A673 (cell line): Measurements from ENCODE around the gene IFFO2. TPM values are rescaled to one million over a fixed set of nuclear protein-coding genes. Genes with fewer than 3 reads are reported as not detected.
A peak's percentile ranks its signal among the peaks of the same experiment; 100 is the strongest.

Experiments
- BruUV-seq: library from RNA; stranded (reverse); fragments of 400-500 nt; replicated peaks from 2 replicates; lab custom pipeline; 2021; lab: Mats Ljungman, UMichigan
- CTCF ChIA-PET: fragments of 300-600 bp; sonication (Branson Sonifier 250); formaldehyde crosslinking; loops from one replicate; lab custom pipeline; 2022; ENCODE audit warnings: antibody characterized with exemption; lab: Charles Lee
- POLR2A ChIA-PET: fragments of 300-600 bp; sonication (Branson Sonifier 250); formaldehyde crosslinking; loops from one replicate; lab custom pipeline; 2022; ENCODE audit warnings: antibody characterized with exemption; ENCODE audit not compliant: low non-redundant PET; lab: Charles Lee
- DNase-seq: peaks from one replicate; pipeline ENCODE4 v3.0.0-alpha.2; 2015; ENCODE audit warnings: low spot score
- H3K27ac ChIP-seq: fragments of 200-600 bp; sonication (generic); 2 replicates; pipeline ENCODE4 v1.5.1; 2016; ENCODE audit warnings: mixed run types, low read depth, mild to moderate bottlenecking, mixed read lengths, antibody characterized with exemption, low read length; ENCODE audit not compliant: poor library complexity, severe bottlenecking
- H3K27me3 ChIP-seq: fragments of 200-600 bp; sonication (generic); replicated peaks from 2 replicates; pipeline ENCODE4 v1.6.1; 2017; ENCODE audit warnings: mixed run types, low read depth, mild to moderate bottlenecking, mixed read lengths, antibody characterized with exemption, low read length; ENCODE audit not compliant: insufficient read depth, poor library complexity
- H3K36me3 ChIP-seq: fragments of 200-600 bp; sonication (generic); 2 replicates; pipeline ENCODE4 v1.6.1; 2016; ENCODE audit warnings: mixed run types, mild to moderate bottlenecking, mixed read lengths, antibody characterized with exemption, low read length; ENCODE audit not compliant: insufficient read depth, poor library complexity, severe bottlenecking
- H3K4me1 ChIP-seq: fragments of 200-600 bp; sonication (generic); 2 replicates; pipeline ENCODE4 v1.6.1; 2017; ENCODE audit warnings: mixed run types, mild to moderate bottlenecking, mixed read lengths, antibody characterized with exemption, low read length; ENCODE audit not compliant: insufficient read depth, poor library complexity, severe bottlenecking
- H3K4me3 ChIP-seq: fragments of 200-600 bp; sonication (generic); 2 replicates; pipeline ENCODE4 v1.5.1; 2016; ENCODE audit warnings: low read depth, mixed run types, mild to moderate bottlenecking, mixed read lengths, low read length; ENCODE audit not compliant: poor library complexity, severe bottlenecking
- H3K9me3 ChIP-seq: fragments of 200-600 bp; sonication (generic); 2 replicates; pipeline ENCODE4 v1.6.1; 2016; ENCODE audit warnings: mixed run types, low read depth, mild to moderate bottlenecking, mixed read lengths, antibody characterized with exemption, low read length; ENCODE audit not compliant: poor library complexity, severe bottlenecking
- EZH2 ChIP-seq: fragments of 200-600 bp; sonication (generic); IDR thresholded peaks from 2 replicates; pipeline ENCODE4 v1.6.1; 2017; ENCODE audit warnings: borderline replicate concordance, low read depth, mild to moderate bottlenecking, mixed read lengths, antibody characterized with exemption, low read length; ENCODE audit not compliant: poor library complexity, severe bottlenecking
- intact Hi-C: fragments of 100-400 bp; cut with micrococcal nuclease; formaldehyde crosslinking; loops from one replicate; pipeline ENCODE4 v1.10.0; 2022; ENCODE audit not compliant: unreplicated experiment
- total RNA-seq: library from RNA; stranded (reverse); gene quantifications from 2 replicates; pipeline ENCODE4 v1.2.3, GENCODE V29; 2021
- TF ChIP-seq, protein P1 (sequence below): fragments of 300-800, 200-600 bp; sonication (generic); conservative IDR thresholded peaks from 2 replicates; pipeline ENCODE4 v1.5.1; 2017; ENCODE audit warnings: low read depth, mild to moderate bottlenecking, antibody characterized with exemption, low read length, moderate library complexity, mixed read lengths

IFFO2 gene
- total RNA-seq, 1 experiment from 2014 or later = 13.3 TPM

DNA sequence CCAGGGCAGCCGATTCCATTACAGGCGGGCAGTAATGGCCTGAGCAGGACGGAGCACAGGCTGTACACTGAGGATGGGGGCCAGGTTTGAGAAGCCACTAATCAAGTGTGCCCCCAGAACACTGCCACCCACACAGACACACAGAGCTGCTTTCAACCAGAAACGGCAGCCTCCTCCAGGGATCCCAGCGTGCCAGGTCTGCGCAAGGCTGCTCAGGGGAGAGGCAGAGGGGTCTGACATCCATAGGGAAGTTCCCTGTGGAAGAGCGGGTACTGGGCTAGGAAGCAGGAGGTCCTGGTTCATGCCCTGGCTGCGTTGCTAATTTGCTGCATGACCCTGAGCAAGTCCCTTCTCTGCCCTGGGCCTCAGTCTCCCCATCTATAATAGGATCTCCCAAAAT lies 28.1 kb downstream of the IFFO2 start:
- intact Hi-C loops = no loop called here
- H3K36me3 ChIP-seq = no peaks in the 10 kb centered on the region
- no peaks in the 10 kb centered on the region for H3K9me3 ChIP-seq
- POLR2A ChIA-PET = no interaction called here
- H3K4me1 ChIP-seq = peaks cover 36% of the 10 kb centered on the region
- DNase-seq = no peak
- no peak overlapping the region for H3K27ac ChIP-seq
- CTCF ChIA-PET = interaction anchor here (0.9 kb wide), 1 partner anchor 15 kb away, joined by 3 read pairs; no protein-coding TSS in a partner anchor
- BruUV-seq = no TSS peak
- no peaks in the 10 kb centered on the region for H3K27me3 ChIP-seq
- TF ChIP-seq, protein P1, sequence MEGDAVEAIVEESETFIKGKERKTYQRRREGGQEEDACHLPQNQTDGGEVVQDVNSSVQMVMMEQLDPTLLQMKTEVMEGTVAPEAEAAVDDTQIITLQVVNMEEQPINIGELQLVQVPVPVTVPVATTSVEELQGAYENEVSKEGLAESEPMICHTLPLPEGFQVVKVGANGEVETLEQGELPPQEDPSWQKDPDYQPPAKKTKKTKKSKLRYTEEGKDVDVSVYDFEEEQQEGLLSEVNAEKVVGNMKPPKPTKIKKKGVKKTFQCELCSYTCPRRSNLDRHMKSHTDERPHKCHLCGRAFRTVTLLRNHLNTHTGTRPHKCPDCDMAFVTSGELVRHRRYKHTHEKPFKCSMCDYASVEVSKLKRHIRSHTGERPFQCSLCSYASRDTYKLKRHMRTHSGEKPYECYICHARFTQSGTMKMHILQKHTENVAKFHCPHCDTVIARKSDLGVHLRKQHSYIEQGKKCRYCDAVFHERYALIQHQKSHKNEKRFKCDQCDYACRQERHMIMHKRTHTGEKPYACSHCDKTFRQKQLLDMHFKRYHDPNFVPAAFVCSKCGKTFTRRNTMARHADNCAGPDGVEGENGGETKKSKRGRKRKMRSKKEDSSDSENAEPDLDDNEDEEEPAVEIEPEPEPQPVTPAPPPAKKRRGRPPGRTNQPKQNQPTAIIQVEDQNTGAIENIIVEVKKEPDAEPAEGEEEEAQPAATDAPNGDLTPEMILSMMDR = no peak
- no peak for TF ChIP-seq EZH2
- H3K4me3 ChIP-seq = no peak overlapping the region

DNA sequence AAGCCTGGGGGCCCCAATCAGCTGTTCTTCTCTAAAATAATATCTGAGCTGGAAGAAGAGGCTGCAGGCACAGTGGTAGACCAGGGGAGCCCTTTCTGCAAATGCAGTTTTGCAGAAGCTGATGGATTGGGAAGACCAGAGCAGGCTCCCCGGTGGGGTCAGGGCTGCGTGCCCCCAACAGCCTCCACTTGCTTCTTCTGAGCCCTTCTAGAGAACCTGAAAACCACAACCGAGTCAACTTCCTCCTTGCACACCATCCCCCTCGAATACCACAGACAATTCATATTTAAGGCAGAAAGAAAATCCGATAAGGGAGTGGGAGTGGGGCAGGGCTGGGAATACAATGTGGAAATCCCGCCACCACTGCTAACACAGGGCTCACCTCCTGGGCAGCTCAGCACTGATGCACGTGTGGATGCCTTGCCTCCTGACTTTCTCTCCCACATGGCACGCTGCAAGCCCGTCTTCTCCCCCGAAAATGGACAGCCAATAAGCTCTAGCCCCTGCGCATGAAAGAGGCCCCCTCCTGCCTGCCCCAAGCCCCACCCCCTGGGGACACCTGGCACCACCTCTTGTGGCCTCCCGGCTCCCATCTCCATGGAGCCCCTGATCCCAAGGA lies 28.7 kb downstream of the IFFO2 start:
- Histone ChIP-seq H3K27ac (peak overlapping the region; percentile 80), H3K4me3 (no peak overlapping the region), H3K27me3 (no peaks in the 10 kb centered on the region), H3K9me3 (no peaks in the 10 kb centered on the region), H3K36me3 (no peaks in the 10 kb centered on the region), H3K4me1 (peaks cover 43% of the 10 kb centered on the region)
- intact Hi-C loops = no loop called here
- ChIA-PET POLR2A (no interaction called here), CTCF (interaction anchor here (0.9 to 2.0 kb wide), 2 partner anchors 14 to 20 kb away, joined by 3 to 8 read pairs; no protein-coding TSS in a partner anchor)
- DNase-seq = no peak
- no TSS peak for BruUV-seq
- TF ChIP-seq, protein P1 = no peak
- no peak for TF ChIP-seq EZH2

DNA sequence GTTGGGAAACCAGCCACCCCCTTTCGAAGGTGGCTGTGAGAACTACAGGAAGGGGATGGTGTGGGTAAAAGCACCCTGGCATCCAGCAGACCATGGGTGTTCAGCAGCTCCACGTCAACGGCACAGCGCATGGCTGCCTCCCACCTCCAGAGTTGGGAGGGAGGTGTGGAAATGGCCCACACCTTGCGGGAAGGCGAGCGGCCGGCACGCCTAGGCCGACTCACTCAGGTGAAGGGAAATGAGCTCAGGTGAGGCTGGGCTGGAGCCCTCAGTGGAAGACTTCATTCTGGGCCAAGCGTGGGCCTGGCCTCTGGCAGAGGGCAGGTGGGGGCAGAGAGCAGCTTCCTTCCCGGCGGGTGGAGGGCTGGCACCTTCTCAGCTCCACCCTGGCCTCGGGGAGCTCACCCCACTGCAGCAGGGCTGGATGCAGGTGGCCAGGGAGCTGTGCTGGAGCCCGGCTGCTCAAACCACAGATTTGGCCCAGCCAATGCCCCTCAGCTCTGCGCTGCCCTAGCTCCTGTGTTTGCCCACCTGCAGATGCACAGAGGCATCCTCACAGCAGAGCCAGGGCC lies 29.3 kb downstream of the IFFO2 start:
- ChIA-PET CTCF (interaction anchor here (0.6 to 2.0 kb wide), 4 partner anchors 14 to 146 kb away, joined by 3 to 10 read pairs (median 6); no protein-coding TSS in a partner anchor), POLR2A (no interaction called here)
- TF ChIP-seq, protein P1 = no peak
- no peak for TF ChIP-seq EZH2
- Histone ChIP-seq H3K27me3 (no peaks in the 10 kb centered on the region), H3K4me1 (peaks cover 48% of the 10 kb centered on the region), H3K9me3 (no peaks in the 10 kb centered on the region), H3K4me3 (no peak overlapping the region), H3K27ac (peak overlapping the region; percentile 80), H3K36me3 (no peaks in the 10 kb centered on the region)
- BruUV-seq = no TSS peak
- DNase-seq = no peak
- intact Hi-C loops = no loop called here
